GM21367 (cell line): ENCODE measurements around the gene SLC8A1.

Experiments
- ATAC-seq: cut with Tn5 transposase; IDR thresholded peaks from one replicate; pipeline ENCODE4 v1.9.1; 2021; ENCODE audit not compliant: unreplicated experiment

The SLC8A1 gene

DNA sequence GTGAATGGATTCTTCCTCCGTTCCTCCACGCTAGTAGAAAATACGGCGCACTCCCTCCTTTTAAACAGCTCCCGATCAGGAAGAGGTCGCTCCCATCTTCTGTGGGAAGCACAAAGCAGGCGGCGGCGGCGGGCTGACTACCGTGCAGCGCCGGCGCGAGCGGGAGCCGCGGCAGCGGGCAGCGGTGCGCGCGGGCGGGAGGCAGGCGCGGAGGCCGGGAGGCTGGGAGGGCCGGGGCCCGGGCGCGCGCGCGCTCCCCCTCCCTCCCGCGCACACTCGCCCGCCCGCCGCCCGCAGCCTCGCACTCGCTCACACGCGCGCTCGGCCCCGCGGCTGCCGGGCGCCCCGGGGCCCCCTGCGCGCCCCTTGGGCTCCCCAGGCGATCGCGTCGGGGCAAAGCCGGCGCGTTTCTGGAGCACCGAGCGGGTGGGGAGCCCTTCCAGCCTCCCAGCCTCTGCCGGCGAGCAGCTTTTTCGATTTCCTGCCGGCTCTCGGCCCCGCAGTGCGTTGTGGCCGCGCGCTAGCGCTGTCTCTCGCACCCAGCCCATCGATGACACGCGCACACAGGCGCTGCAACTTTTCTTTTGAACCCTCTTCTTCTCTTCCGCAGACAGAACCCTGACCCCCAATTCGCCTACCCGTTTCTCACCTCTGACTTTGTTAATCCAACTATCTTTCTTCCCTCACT, at the start of gene SLC8A1:
SLC8A1 (minus strand) TSS at position 173 of the 688 bp plus-strand sequence.
- ATAC-seq: no peak

DNA sequence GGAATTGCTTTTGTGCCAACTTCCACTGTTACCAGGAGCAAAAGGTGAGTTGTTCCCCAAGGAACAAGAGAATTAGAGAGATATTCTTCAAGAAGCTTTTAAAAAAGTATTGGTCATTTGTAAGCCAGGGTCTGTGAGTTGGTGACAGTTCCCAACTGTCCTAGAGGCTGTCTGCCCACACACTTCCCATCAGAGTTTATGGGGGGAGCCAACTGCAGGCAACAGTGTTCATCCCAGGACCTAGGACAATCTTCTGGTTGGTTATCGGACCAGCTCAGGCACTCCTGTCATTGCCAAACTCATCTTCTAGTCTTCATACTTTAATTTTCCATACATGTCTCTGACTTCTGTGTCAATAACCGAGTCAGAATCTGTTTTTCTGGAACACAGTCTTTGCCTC, 47.5 kb upstream of the SLC8A1 start:
- ATAC-seq: no peak

GRCh38 chr2:40497251-40497859, 45.5 kb upstream of the SLC8A1 start:
- ATAC-seq: no peak

DNA sequence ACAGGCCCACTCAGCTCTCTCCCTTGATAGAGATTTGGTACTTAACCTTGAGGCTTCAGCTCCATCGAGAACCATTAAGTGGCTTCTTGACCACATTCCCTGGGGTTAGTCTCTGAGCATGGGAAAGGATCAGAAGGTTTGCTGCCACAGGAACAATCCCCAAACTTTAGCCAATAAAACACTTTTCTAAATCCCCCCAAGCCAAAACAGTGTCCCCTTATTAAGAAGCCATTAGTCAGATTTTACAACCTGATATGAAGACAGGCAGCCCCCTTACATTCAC, 37.7 kb upstream of the SLC8A1 start:
- no peak for ATAC-seq

- ATAC-seq: no peak
These were observed 37.2 kb upstream of the SLC8A1 start for GRCh38 chr2:40488927-40489677.

DNA sequence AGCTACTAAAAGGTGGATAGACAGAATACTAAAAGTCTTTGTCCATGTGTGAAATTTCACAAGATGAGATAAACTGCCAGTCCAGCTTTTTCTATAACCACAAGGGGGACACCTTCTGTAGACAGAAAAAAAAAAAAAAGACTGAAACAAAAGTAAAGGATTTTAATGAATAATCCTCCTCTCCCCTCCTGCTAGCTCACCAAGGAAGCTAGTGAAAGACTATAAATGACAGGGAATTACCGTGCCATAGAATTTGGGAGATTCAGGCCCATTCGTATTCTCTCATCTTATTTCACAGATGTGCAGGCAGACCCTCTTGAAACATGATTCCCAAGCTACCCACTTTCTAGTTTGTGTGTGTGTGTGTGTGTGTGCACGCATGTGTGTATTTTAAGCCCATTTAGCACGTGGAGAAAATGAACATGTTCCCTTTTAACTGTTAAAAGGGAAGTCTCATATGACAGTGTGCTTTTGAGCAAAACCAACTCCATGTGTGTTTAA, 36.3 kb upstream of the SLC8A1 start:
- no peak for ATAC-seq

GRCh38 chr2:40487602-40488001, 35.7 kb upstream of the SLC8A1 start:
- ATAC-seq: no peak

- no peak for ATAC-seq
These were observed 34.0 kb upstream of the SLC8A1 start for GRCh38 chr2:40485854-40486253.

- no peak for ATAC-seq
These were observed 33.4 kb upstream of the SLC8A1 start for GRCh38 chr2:40485318-40485717.

GRCh38 chr2:40483549-40484243, 31.8 kb upstream of the SLC8A1 start:
- no peak for ATAC-seq

DNA sequence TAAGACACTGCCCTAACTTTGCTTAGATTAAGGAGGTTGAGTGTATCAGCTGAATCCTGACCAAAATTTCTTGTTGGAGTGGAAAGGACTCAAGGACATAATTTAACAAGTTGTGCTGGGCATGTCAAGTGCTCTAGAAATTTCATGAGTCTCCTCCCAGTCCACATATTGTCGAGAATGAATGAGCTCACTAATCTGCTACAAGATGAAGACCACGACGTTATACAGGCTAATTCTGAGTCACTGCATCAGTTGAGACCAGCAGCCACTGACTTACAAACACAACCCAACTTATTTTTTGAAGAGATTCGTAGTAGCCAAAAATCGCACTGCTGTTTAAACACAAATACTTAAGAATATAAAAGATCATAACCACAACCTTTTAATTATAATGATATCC, 28.7 kb upstream of the SLC8A1 start:
- ATAC-seq: no peak

DNA sequence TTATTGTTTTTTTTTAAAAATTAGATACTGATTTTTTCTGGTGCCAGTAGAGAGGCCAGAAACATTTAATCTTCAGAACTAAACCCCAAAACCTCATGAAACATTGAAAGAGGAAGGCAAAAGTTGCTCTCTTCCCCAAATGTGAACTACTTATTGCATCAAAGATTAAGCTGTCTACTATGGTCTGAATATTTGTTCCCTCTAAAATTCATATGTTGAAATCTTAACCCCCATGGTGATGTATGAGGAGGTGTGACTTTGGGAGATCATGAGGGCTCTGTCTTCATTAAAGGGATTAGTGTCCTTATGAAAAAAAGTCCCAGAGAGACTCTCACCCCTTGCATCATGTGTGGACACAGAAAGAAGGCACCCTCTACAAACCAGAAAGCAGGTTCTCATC, 28.2 kb upstream of the SLC8A1 start:
- ATAC-seq: no peak

GRCh38 chr2:40477361-40477760, 25.5 kb upstream of the SLC8A1 start:
- no peak for ATAC-seq

GRCh38 chr2:40476436-40476835, 24.5 kb upstream of the SLC8A1 start:
- no peak for ATAC-seq

- ATAC-seq: no peak
These were observed 22.4 kb upstream of the SLC8A1 start for GRCh38 chr2:40474306-40474705.

- no peak for ATAC-seq
These were observed 20.0 kb upstream of the SLC8A1 start for GRCh38 chr2:40471866-40472265.

- ATAC-seq: no peak
These were observed 19.2 kb upstream of the SLC8A1 start for GRCh38 chr2:40470822-40471813.

DNA sequence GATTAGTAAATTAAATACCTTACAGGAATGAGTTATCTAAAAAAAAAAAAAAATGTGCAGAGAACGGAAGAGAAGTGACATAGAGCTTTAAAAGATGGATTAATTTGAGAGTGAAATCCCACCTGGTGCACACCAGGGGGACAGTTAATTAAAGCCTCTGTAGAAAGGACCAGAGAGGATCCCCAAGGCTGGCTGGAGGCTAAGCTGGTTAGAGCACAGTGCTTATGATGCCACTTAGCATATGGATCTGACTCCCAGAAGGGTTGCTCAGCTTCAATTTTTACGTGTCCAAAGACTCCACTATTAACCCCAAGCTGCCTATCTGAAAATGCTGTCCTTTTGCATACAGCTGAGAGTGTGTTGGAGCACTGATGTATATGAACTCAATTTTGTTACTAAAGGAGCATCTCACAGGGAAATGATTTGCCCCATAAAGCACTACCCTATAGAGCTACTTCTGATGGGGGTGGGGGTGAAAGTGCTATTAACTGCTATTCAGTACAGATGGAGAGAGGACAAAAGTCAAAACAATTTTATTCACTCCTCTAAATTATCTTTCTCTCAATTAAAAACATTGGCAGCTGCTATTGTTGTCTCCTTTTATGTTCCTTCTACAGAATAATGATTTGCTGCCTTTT, 15.2 kb upstream of the SLC8A1 start:
- no peak for ATAC-seq

DNA sequence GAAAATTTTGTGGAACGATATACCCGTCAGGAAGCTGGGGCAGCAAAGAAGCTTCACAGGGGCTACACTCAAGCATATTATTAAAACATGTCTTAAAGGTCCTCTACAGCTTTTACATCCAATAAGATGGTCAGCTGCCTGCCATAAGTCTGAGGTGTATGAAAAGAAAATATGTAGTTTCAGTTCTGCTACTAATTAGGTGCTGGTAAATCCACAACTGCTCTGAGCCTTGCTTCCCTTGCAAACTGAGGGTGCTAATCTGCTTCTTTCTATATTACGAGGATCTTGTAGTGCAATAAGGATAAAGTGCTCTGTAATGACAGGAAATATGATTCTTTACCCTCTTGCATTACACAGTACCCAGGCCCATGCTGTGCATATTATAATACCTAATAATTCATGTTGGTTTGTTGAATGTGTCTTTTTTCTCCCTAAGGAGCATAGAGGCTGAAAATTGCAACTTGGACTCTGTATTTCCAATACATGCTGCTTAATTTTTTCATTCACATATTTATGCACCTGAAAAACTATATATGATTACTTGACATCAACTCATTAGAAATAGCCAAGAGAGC, 14.5 kb upstream of the SLC8A1 start:
- ATAC-seq: no peak

- ATAC-seq: no peak
These were observed 11.2 kb upstream of the SLC8A1 start for GRCh38 chr2:40463112-40463511.
